ENCODE results near the gene SLC37A3.
"Not testable (repeated sequence)": the region's sequence is repeated elsewhere in the genome, so short reads cannot be mapped to it uniquely, and the experiment has no call there.

The SLC37A3 gene

GRCh38 chr7:140314573-140315480 is 83.5 kb downstream of the SLC37A3 start:
- DNase-seq (ENCODE audit: low read depth in 3 of 3) = no peak

DNA sequence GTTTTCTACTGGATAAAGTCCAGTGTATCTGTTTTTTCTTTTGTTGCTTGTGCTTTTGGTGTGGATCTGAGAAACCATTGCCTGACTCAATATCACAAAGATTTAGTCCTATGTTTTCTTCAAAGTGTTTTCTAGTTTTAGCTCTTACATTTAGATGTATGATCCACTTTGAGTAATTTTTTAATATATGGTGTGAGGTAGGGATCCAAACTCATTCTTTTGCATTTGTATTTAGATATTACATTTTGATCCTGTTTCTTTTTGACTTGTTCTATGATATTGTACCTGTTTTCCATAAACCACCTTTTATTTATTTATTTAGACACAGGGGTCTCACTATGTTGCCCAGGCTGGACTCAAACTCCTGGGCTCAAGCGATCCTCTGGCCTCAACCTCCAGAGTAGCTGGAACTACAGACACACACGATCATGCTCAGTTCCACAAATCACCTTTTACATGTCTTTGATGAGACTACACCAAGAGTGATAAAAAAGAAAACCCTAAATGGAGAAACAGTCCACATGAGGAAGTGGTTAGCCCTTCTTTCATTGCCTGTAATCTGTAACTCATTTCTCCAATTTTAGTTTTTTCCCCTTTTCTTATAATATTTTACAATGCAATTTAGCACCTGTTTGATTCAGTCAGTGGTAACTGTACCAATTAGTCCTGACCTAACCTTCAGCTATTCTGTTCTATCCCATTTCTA is 86.0 kb downstream of the SLC37A3 start:
- no peak for DNase-seq (ENCODE audit: low read depth in 3 of 3)

DNA sequence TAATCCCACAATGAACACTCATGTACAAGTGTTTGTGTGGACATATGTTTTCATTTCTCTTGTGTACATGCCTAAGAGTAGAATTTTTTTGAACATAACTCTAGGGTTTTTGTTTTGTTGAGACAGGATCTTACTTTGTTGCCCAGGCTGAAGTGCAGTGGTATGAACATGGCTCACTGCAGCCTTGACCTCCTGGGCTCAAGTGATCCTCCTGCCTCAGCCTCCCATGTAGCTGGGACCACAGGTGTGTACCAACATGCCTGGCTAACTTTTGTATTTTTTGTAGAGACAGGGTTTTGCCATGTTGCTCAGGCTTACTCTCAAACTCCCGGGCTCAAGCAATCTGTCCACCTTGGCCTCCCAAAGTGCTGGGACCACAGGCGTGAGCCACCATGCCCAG is 87.2 kb downstream of the SLC37A3 start:
- not testable (repeated sequence) for DNase-seq (ENCODE audit: low read depth in 3 of 3)

- DNase-seq (ENCODE audit: low read depth in 3 of 3) = no peak
These were observed 87.9 kb downstream of the SLC37A3 start for GRCh38 chr7:140310337-140311002.

- no peak for DNase-seq (ENCODE audit: low read depth in 3 of 3)
These were observed 90.3 kb downstream of the SLC37A3 start for GRCh38 chr7:140308060-140308459.

DNA sequence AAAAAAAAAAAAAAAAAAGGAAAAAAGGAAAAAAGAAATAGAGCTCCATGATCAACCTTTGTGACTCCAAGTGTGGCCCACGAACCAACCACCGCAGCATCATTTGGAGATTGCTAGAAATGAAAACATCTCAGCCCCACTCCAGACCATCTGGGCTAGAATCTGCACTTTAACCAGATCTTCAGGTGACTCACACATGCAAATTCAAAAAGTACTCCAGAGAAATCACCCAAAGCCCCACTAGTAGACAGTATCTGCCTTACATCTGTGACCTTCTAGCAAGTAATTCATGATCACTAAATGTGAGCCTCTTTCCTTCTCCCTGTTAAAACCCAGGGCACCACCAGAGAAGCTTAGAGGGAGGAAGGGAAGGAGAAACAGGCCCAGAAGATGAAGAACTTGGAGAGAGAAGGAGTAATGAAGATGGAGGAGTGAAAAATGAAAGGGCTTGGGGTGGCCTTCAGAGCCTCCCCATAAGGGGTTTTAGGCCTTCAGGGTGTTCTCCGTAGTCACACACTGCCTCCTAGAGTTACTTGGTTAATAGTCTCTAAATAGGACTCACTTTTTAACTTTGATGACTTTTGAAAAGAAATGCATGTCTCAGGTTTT is 94.0 kb downstream of the SLC37A3 start:
- DNase-seq (ENCODE audit: low read depth in 3 of 3) = peak in 2 of 3 experiments; percentile 7 to 13

- no peak for DNase-seq (ENCODE audit: low read depth in 3 of 3)
These were observed 97.8 kb downstream of the SLC37A3 start for GRCh38 chr7:140300243-140301136.

DNA sequence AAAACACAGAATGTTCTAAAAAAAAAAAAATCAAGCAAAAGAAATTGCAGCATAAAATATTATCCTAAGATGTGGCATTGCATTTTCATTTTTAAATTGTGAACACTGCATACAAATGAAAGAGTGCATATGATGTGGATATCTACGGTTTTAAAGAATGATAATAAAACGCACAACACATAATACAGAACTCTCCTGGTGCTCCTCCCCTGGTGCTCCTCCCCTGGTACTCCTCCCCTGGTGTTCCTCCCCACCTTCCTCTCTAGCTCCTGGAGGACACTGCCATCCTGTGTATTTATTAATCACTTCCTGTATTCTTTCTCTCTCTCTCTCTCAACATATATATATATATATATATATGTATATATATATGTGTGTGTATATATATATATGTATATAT is 100.1 kb downstream of the SLC37A3 start:
- DNase-seq (ENCODE audit: low read depth in 3 of 3) = no peak

GRCh38 chr7:140297192-140297591 is 101.1 kb downstream of the SLC37A3 start:
- DNase-seq (ENCODE audit: low read depth in 3 of 3) = no peak

GRCh38 chr7:140295224-140295738 is 103.0 kb downstream of the SLC37A3 start:
- DNase-seq (ENCODE audit: low read depth in 3 of 3) = no peak

DNA sequence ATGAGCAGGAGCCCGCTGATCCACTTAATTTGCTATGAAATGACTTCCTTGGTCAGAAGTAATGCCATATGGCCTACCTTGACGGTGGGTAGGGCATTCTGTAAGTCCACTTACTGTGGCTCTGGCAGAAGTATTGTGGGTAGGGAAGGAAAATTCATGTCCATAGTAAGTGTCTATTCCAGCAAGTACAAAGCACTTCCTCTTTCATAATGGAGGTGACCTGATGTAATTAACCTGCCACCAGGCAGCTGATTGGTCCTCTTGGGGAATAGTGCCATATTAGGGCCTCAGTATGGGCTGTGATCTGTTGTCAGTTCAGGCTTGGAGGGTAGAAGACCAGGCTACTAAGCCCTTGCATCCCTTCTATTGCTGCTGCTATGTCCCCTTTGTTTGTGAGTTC is 103.9 kb downstream of the SLC37A3 start:
- DNase-seq (ENCODE audit: low read depth in 3 of 3) = no peak

- no peak for DNase-seq (ENCODE audit: low read depth in 3 of 3)
These were observed 105.9 kb downstream of the SLC37A3 start for GRCh38 chr7:140292438-140292837.

DNA sequence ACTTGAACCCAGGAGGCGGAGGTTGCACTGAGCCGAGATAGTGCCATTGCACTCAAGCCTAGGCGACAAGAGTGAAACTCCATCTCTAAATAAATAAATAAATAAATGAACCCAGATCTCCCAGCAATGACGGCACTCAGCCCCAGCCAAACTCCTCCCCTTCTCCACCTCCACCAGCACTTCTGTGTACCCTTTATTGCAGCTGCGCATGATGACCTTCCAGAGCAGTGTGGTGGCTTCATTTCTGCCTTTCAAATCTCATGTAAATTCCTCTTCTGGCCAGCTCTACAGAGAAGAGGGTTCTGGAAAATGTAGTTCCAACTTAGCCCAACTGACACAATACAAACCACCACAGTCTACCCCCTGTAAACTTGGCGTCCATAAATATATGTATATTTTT is 108.5 kb downstream of the SLC37A3 start:
- DNase-seq (ENCODE audit: low read depth in 3 of 3) = no peak

DNA sequence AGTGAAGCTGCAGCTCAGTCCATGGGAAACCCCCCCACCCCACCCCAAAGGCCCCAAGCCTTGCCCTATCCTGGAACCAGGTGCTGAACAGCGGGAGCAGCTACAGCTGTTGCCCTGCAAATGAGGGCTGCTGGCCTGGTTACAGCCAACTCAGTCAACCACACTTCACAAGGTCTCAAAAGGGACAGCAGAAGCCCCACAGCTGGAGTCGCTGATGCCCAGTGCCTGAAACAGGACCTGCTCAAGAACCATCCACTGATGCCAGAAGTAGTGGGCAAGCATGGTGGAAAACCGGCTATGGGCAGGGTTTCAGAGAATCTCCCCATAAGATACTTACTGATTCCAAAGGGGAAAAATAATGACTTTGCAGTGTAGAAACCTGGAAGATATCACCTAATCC is 110.3 kb downstream of the SLC37A3 start:
- no peak for DNase-seq (ENCODE audit: low read depth in 3 of 3)

GRCh38 chr7:140285938-140286337 is 112.4 kb downstream of the SLC37A3 start:
- no peak for DNase-seq (ENCODE audit: low read depth in 3 of 3)

DNA sequence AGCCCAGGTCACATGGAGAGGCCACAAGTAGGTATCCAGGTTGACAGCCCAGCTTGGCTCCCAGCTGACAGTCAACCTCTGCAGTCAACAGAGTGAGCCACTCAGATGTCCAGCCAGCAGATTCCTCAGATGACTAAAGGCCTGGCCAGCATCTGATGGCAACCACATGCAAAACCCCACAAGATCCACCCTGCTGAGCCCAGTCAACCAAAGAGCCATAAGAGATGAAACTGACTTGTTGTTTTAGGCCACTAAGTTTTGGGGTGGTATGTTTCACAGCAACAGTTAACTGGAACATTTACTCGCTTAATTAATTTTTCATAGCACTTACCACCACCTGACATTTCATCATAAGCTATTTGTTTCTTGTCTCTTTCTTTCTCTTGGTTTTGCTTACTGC is 114.3 kb downstream of the SLC37A3 start:
- DNase-seq (ENCODE audit: low read depth in 3 of 3) = no peak

Measured in stimulated activated CD4-positive, alpha-beta T cell treated with anti-CD3 and anti-CD28 coated beads, TNF-alpha, amount 100 ng/mL, for 4 hours (primary cell).